ENCODE data around the gene ANTKMT.
"Not testable (repeated sequence)": the region's sequence is repeated elsewhere in the genome, so short reads cannot be mapped to it uniquely, and the experiment has no call there.

ANTKMT gene

GRCh38 chr16:743794-744500 lies 23.0 kb downstream of the ANTKMT start:
- no peak for DNase-seq

GRCh38 chr16:745739-746138 lies 24.8 kb downstream of the ANTKMT start:
- no peak for DNase-seq

GRCh38 chr16:746637-747036 lies 25.7 kb downstream of the ANTKMT start:
- DNase-seq: no peak

- DNase-seq: no peak
These were observed 27.2 kb downstream of the ANTKMT start for GRCh38 chr16:747978-748746.

GRCh38 chr16:749010-749409 lies 28.1 kb downstream of the ANTKMT start:
- DNase-seq: no peak

GRCh38 chr16:750485-750884 lies 29.5 kb downstream of the ANTKMT start:
- DNase-seq: no peak

GRCh38 chr16:751152-752006 lies 30.4 kb downstream of the ANTKMT start:
- peak in 2 of 14 donors; percentile 3 to 8 for DNase-seq

GRCh38 chr16:752007-752312 lies 31.0 kb downstream of the ANTKMT start:
- no peak for DNase-seq

GRCh38 chr16:754121-754607 lies 33.2 kb downstream of the ANTKMT start:
- DNase-seq: not testable (repeated sequence)

GRCh38 chr16:754656-755055 lies 33.7 kb downstream of the ANTKMT start:
- no peak for DNase-seq

GRCh38 chr16:756428-756827 lies 35.5 kb downstream of the ANTKMT start:
- DNase-seq: no peak

- DNase-seq: no peak
These were observed 38.4 kb downstream of the ANTKMT start for GRCh38 chr16:759110-759910.

- no peak for DNase-seq
These were observed 39.1 kb downstream of the ANTKMT start for GRCh38 chr16:760065-760464.

GRCh38 chr16:760545-761343 lies 39.8 kb downstream of the ANTKMT start, which contains the start of gene MSLN:
MSLN (plus strand) TSS chr16:760734; CDS start chr16:762681, 1,947 bp downstream.
- no peak for DNase-seq

- no peak for DNase-seq
These were observed 40.9 kb downstream of the ANTKMT start for GRCh38 chr16:761625-762513.

- DNase-seq: no peak
These were observed 41.8 kb downstream of the ANTKMT start for GRCh38 chr16:762595-763268.

GRCh38 chr16:763369-764183 lies 42.6 kb downstream of the ANTKMT start:
- DNase-seq: no peak

GRCh38 chr16:764184-764750 lies 43.3 kb downstream of the ANTKMT start:
- no peak for DNase-seq

Data from C1 segment of cervical spinal cord (tissue), 14 donors.